HG02852 (cell line): ENCODE measurements around the gene CHRNA9.
"Not testable (repeated sequence)": the region's sequence is repeated elsewhere in the genome, so short reads cannot be mapped to it uniquely, and the experiment has no call there.

Experiments
- ATAC-seq: cut with Tn5 transposase; IDR thresholded peaks from one replicate; pipeline ENCODE4 v1.9.1; 2021; ENCODE audit warnings: mild to moderate bottlenecking, moderate library complexity; ENCODE audit not compliant: unreplicated experiment

The CHRNA9 gene

GRCh38 chr4:40378619-40379018 lies 43.5 kb downstream of the CHRNA9 start:
- no peak for ATAC-seq

- ATAC-seq: no peak
Measured at GRCh38 chr4:40379248-40379647, 44.1 kb downstream of the CHRNA9 start.

- no peak for ATAC-seq
Measured at GRCh38 chr4:40380647-40381046, 45.5 kb downstream of the CHRNA9 start.

- no peak for ATAC-seq
Measured at GRCh38 chr4:40388239-40388638, 53.1 kb downstream of the CHRNA9 start.

GRCh38 chr4:40389986-40390385 lies 54.9 kb downstream of the CHRNA9 start:
- no peak for ATAC-seq

GRCh38 chr4:40392241-40392640 lies 57.1 kb downstream of the CHRNA9 start:
- ATAC-seq: not testable (repeated sequence)

- ATAC-seq: no peak
Measured at GRCh38 chr4:40394236-40394635, 59.1 kb downstream of the CHRNA9 start.

- ATAC-seq: no peak
Measured at GRCh38 chr4:40395166-40395900, 60.2 kb downstream of the CHRNA9 start.

- ATAC-seq: no peak
Measured at GRCh38 chr4:40395908-40396793, 61.0 kb downstream of the CHRNA9 start.

GRCh38 chr4:40399578-40399977 lies 64.4 kb downstream of the CHRNA9 start:
- ATAC-seq: no peak

- no peak for ATAC-seq
Measured at GRCh38 chr4:40401096-40401495, 66.0 kb downstream of the CHRNA9 start.

GRCh38 chr4:40401631-40402030 lies 66.5 kb downstream of the CHRNA9 start:
- no peak for ATAC-seq

- no peak for ATAC-seq
Measured at GRCh38 chr4:40402556-40402955, 67.4 kb downstream of the CHRNA9 start.

GRCh38 chr4:40403081-40403480 lies 67.9 kb downstream of the CHRNA9 start:
- no peak for ATAC-seq
